ENCODE results near the gene SOBP.

SOBP gene

GRCh38 chr6:107699697-107700325 is 209.9 kb downstream of the SOBP start:
- Histone ChIP-seq H2AFZ (ENCODE audit: low read depth) (no peak overlapping the region), H3K4me2 (no peak overlapping the region)

GRCh38 chr6:107703606-107704005 is 213.7 kb downstream of the SOBP start:
- Histone ChIP-seq H2AFZ (ENCODE audit: low read depth) (no peak overlapping the region), H3K79me2 (ENCODE audit: insufficient read depth, low read depth) (no peaks in the 10 kb centered on the region)

More at GRCh38 chr6:107699697-107700325, 209.9 kb downstream of the SOBP start:
- Histone ChIP-seq H3K4me3 (IDR thresholded peaks at IDR 0.05; ENCODE audit: insufficient read depth, low read depth, low read length) (no peak overlapping the region), H4K20me1 (ENCODE audit: insufficient read depth) (no peaks in the 10 kb centered on the region), H3K9ac (no peak overlapping the region), H3K27me3 (ENCODE audit: insufficient read depth, low read depth) (no peaks in the 10 kb centered on the region), H3K79me2 (ENCODE audit: insufficient read depth, low read depth) (no peaks in the 10 kb centered on the region), H3K36me3 (ENCODE audit: insufficient read depth) (no peaks in the 10 kb centered on the region), H3K27ac (no peak overlapping the region), H3K4me1 (ENCODE audit: low read depth, poor library complexity, severe bottlenecking) (no peaks in the 10 kb centered on the region)
- no peak for TF ChIP-seq CTCF (conservative IDR thresholded peaks at IDR 0.05; ENCODE audit: low read depth, low read length)

GRCh38 chr6:107704347-107705013 is 214.6 kb downstream of the SOBP start:
- TF ChIP-seq CTCF (conservative IDR thresholded peaks at IDR 0.05; ENCODE audit: low read depth, low read length): peak; percentile 91
- no peak overlapping the region for H3K4me3 ChIP-seq (IDR thresholded peaks at IDR 0.05; ENCODE audit: insufficient read depth, low read depth, low read length)

More at GRCh38 chr6:107703606-107704005, 213.7 kb downstream of the SOBP start:
- H3K4me1 ChIP-seq (ENCODE audit: low read depth, poor library complexity, severe bottlenecking): no peaks in the 10 kb centered on the region
- H4K20me1 ChIP-seq (ENCODE audit: insufficient read depth): no peaks in the 10 kb centered on the region
- H3K36me3 ChIP-seq (ENCODE audit: insufficient read depth): no peaks in the 10 kb centered on the region
- H3K27me3 ChIP-seq (ENCODE audit: insufficient read depth, low read depth): no peaks in the 10 kb centered on the region
- TF ChIP-seq CTCF (conservative IDR thresholded peaks at IDR 0.05; ENCODE audit: low read depth, low read length): no peak
- H3K4me3 ChIP-seq (IDR thresholded peaks at IDR 0.05; ENCODE audit: insufficient read depth, low read depth, low read length): no peak overlapping the region
- H3K9ac ChIP-seq: no peak overlapping the region
- H3K27ac ChIP-seq: no peak overlapping the region
- no peak overlapping the region for H3K4me2 ChIP-seq

GRCh38 chr6:107706516-107707115 is 216.7 kb downstream of the SOBP start:
- Histone ChIP-seq H2AFZ (ENCODE audit: low read depth) (no peak overlapping the region), H3K79me2 (ENCODE audit: insufficient read depth, low read depth) (no peaks in the 10 kb centered on the region), H3K4me3 (IDR thresholded peaks at IDR 0.05; ENCODE audit: insufficient read depth, low read depth, low read length) (no peak overlapping the region), H4K20me1 (ENCODE audit: insufficient read depth) (no peaks in the 10 kb centered on the region), H3K4me2 (no peak overlapping the region), H3K36me3 (ENCODE audit: insufficient read depth) (no peaks in the 10 kb centered on the region), H3K27me3 (ENCODE audit: insufficient read depth, low read depth) (no peaks in the 10 kb centered on the region), H3K9ac (no peak overlapping the region), H3K4me1 (ENCODE audit: low read depth, poor library complexity, severe bottlenecking) (no peaks in the 10 kb centered on the region), H3K27ac (no peak overlapping the region)
- TF ChIP-seq CTCF (conservative IDR thresholded peaks at IDR 0.05; ENCODE audit: low read depth, low read length): no peak

More at GRCh38 chr6:107704347-107705013, 214.6 kb downstream of the SOBP start:
- Histone ChIP-seq H3K4me2 (peak overlapping the region; percentile 33; the same call in 1 of the 2 replicates), H2AFZ (ENCODE audit: low read depth) (no peak overlapping the region), H3K27me3 (ENCODE audit: insufficient read depth, low read depth) (no peaks in the 10 kb centered on the region), H3K79me2 (ENCODE audit: insufficient read depth, low read depth) (no peaks in the 10 kb centered on the region), H3K27ac (no peak overlapping the region), H3K4me1 (ENCODE audit: low read depth, poor library complexity, severe bottlenecking) (no peaks in the 10 kb centered on the region), H4K20me1 (ENCODE audit: insufficient read depth) (no peaks in the 10 kb centered on the region), H3K36me3 (ENCODE audit: insufficient read depth) (no peaks in the 10 kb centered on the region), H3K9ac (no peak overlapping the region)

Measured in KMS-11 (cell line).